PC-9 (cell line): ENCODE data around the gene ACTN2. TPM values are rescaled to one million over a fixed set of nuclear protein-coding genes. Genes with fewer than 3 reads are reported as not detected.

Experiments
- BruUV-seq: library from RNA; stranded (reverse); fragments of 400-500 nt; replicated peaks from 2 replicates; lab custom pipeline; 2021; lab: Mats Ljungman, UMichigan
- CTCF ChIA-PET: fragments of 300-600 bp; sonication (Branson Sonifier 250); formaldehyde crosslinking; loops from one replicate; lab custom pipeline; 2022; ENCODE audit warnings: antibody characterized with exemption; lab: Charles Lee
- POLR2A ChIA-PET: fragments of 300-600 bp; sonication (Branson Sonifier 250); formaldehyde crosslinking; loops from one replicate; lab custom pipeline; 2022; ENCODE audit warnings: antibody characterized with exemption; ENCODE audit not compliant: unreplicated experiment; lab: Charles Lee
- DNase-seq, 2 experiments: peaks; one replicate each; pipeline versions ENCODE4 v3.0.0 to v3.0.0-alpha.2; 2015 to 2022; ENCODE audit warnings: mixed read lengths in 1 of 2
- H2AFZ ChIP-seq: fragments of 200-600 bp; sonication (generic); 2 replicates; pipeline ENCODE4 v1.8.1; 2017; ENCODE audit warnings: antibody characterized with exemption
- H3F3A ChIP-seq: fragments of 200-600 bp; sonication (generic); 2 replicates; pipeline ENCODE4 v1.8.1; 2017; ENCODE audit warnings: antibody characterized with exemption, mild to moderate bottlenecking, low read depth; ENCODE audit not compliant: insufficient read depth
- H3K27ac ChIP-seq: fragments of 200-600 bp; sonication (generic); 2 replicates; pipeline ENCODE4 v1.6.1; 2016; ENCODE audit warnings: mixed run types
- H3K27me3 ChIP-seq: fragments of 200-600 bp; sonication (generic); 2 replicates; pipeline ENCODE4 v1.6.1; 2016; ENCODE audit warnings: low read depth, mixed run types; ENCODE audit not compliant: insufficient read depth
- H3K36me3 ChIP-seq: fragments of 200-600 bp; sonication (generic); 2 replicates; pipeline ENCODE4 v1.6.1; 2016; ENCODE audit warnings: low read depth, mixed run types
- H3K4me1 ChIP-seq: fragments of 200-600 bp; sonication (generic); replicated peaks from 2 replicates; pipeline ENCODE4 v1.6.1; 2016; ENCODE audit warnings: mixed run types; ENCODE audit not compliant: insufficient read depth
- H3K4me2 ChIP-seq: fragments of 200-600 bp; sonication (generic); 2 replicates; pipeline ENCODE4 v1.6.1; 2017; ENCODE audit warnings: mixed run types
- H3K4me3 ChIP-seq: fragments of 200-600 bp; sonication (generic); 2 replicates; pipeline ENCODE4 v1.6.1; 2016; ENCODE audit warnings: mixed run types
- H3K79me2 ChIP-seq: fragments of 200-600 bp; sonication (generic); 2 replicates; pipeline ENCODE4 v1.6.1; 2017; ENCODE audit warnings: low read depth, mixed run types
- H3K9me2 ChIP-seq: fragments of 200-600 bp; sonication (generic); 2 replicates; pipeline ENCODE4 v1.8.1; 2017; ENCODE audit warnings: mild to moderate bottlenecking; ENCODE audit not compliant: insufficient read depth
- H3K9me3 ChIP-seq: fragments of 200-600 bp; sonication (generic); 2 replicates; pipeline ENCODE4 v1.8.1; 2016; ENCODE audit warnings: low read depth; ENCODE audit not compliant: insufficient read depth
- H4K20me1 ChIP-seq: fragments of 200-600 bp; sonication (generic); 2 replicates; pipeline ENCODE4 v1.8.1; 2017; ENCODE audit not compliant: insufficient read depth
- CTCF ChIP-seq: fragments of 200-600 bp; sonication (generic); conservative IDR thresholded peaks from 2 replicates; pipeline ENCODE4 v1.6.1; 2017; ENCODE audit warnings: mixed run types, antibody characterized with exemption, mild to moderate bottlenecking, moderate library complexity
- EZH2 ChIP-seq: fragments of 200-600 bp; sonication (generic); IDR thresholded peaks from 2 replicates; pipeline ENCODE4 v1.8.0; 2017; ENCODE audit warnings: antibody characterized with exemption, low read depth
- intact Hi-C: fragments of 100-400 bp; cut with micrococcal nuclease; formaldehyde crosslinking; loops from one replicate; pipeline ENCODE4 v1.10.0; 2022; ENCODE audit not compliant: unreplicated experiment
- total RNA-seq: library from RNA; stranded (reverse); gene quantifications from 2 replicates; pipeline ENCODE4 v1.2.3, GENCODE V29; 2021

Gene ACTN2
- total RNA-seq, 1 experiment from 2014 or later, result not detected

GRCh38 chr1:236812334-236813030 lies 126.2 kb downstream of the ACTN2 start:
- ChIA-PET POLR2A (no interaction called here), CTCF (no interaction called here)

More at GRCh38 chr1:236812334-236813030, 126.2 kb downstream of the ACTN2 start:
- Histone ChIP-seq H3K9me3 (no peaks in the 10 kb centered on the region), H3K79me2 (no peaks in the 10 kb centered on the region), H2AFZ (no peak overlapping the region), H3K4me3 (no peak overlapping the region), H3K36me3 (0 out of 2 replicates have a peak, but pooled peaks cover 8% of the 10 kb centered on the region), H3F3A (no peaks in the 10 kb centered on the region), H3K27me3 (no peaks in the 10 kb centered on the region), H3K4me2 (no peak overlapping the region), H3K4me1 (no peaks in the 10 kb centered on the region), H4K20me1 (no peaks in the 10 kb centered on the region), H3K27ac (no peak overlapping the region), H3K9me2 (no peaks in the 10 kb centered on the region)
- no TSS peak for BruUV-seq
- no peak for DNase-seq
- TF ChIP-seq EZH2 (no peak), CTCF (no peak)
- intact Hi-C loops, result no loop called here

Other genes with a start within 250 kb of the ACTN2 start
- gene LGALS8, start 162.5 kb upstream of the ACTN2 start, total RNA-seq, result 36.4 and 59.2 TPM in 2 replicates
- gene HEATR1, start 82.0 kb upstream of the ACTN2 start, total RNA-seq, result 34.3 and 43.0 TPM in 2 replicates
- 20.9 and 21.9 TPM in 2 replicates for gene MTR, start 108.8 kb downstream of the ACTN2 start, total RNA-seq